Measurements from ENCODE around the gene APOBEC3C.
"Not testable (repeated sequence)": the region's sequence is repeated elsewhere in the genome, so short reads cannot be mapped to it uniquely, and the experiment has no call there.

Gene APOBEC3C

DNA sequence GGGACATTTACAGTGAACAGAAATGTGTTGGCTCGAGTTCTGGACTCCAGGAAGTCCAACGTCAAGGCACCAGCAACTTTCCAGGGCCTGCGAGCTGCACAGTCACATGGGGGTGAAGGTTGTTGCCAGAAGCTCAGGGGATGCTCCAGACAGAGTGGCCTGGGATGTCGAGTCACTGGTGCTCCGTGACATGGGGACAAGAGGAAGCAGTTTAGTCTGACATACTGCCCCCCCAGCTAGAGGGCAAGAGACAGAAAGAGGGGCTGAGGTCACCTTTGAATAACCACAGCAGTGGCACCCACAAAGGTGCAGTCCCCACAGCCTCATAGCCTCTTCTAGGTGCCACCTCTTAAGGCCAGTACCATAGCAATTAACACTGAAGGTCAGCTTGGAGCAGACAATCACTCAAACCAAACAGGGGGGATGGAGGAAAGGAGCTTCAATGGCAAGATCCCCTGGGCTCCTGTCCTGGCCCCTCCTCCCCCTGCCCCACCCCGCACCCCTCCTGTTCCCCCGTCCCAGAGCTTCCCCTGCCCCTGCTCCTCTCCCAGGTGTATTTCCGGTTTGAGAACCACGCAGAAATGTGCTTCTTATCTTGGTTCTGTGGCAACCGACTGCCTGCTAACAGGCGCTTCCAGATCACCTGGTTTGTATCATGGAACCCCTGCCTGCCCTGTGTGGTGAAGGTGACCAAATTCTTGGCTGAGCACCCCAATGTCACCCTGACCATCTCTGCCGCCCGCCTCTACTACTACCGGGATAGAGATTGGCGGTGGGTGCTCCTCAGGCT is 10.7 kb downstream of the APOBEC3C start:
- DNase-seq: no peak

DNA sequence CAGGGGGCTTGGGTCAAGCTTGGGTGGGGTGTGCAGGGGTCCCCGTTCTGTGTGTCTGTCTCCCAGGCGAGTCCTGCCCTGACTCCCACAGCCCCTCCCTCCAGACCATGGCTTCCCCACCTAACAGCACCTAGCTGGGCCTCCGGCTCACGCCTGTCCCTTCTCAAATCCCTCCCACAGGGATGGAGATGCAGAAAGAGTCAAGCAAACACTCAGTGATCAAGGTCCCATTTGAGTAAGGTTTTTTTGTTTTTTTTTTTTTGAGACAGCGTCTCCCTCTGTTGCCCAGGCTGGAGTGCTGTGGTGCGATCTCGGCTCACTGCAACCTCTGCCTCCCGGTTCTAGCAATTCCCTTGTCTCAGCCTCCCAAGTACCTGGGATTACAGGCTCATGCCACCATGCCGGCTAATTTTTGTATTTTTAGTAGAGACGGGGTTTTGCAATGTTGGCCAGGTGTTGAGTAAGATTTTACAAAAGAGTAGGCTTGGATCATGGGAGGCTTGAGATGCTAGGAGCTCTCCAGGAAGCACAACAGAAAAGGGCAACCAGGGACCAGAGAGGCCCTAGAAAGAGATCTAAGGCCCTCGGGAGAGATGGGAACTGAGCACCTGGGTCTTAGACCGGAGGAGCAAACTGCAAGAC is 12.6 kb downstream of the APOBEC3C start:
- no peak for DNase-seq

DNA sequence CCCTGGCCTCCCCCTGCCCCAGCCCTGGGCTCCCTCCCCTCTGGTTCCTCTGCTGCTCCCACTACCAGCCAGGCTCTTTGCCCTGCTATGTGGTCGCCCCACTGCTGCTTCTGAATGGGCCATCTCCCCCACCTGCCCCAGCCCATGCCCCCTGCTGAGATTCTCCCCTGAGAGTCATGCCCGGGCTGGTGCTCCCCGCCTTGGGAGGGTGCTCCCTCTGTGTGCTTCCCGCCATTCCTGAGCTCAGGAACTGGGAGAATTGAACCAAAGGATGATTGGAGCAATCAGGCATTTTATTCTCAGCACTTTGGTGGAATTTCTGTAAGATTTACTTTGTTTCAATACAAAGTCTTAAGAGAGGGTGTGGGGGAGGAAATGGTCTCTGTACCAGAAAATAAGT is 13.7 kb downstream of the APOBEC3C start:
- DNase-seq: no peak

DNA sequence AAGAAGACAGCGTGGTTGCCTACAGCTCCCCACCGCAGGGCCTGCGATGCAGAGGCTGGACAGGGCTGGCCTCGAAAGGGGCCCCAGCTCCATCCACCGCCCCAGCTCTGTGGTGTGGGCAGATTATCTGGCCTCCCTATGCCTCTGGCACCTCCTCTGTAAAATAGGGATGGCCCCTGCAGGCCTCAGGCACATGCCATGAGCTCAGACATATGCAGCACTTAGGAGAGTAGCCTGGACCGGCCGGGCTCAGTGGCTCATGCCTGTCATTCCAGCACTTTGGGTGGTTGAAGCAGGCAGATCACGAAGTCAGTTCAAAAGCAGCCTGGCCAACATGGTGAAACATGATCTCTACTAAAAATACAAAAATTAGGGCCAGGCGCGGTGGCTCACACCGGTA is 14.2 kb downstream of the APOBEC3C start:
- DNase-seq: no peak

DNA sequence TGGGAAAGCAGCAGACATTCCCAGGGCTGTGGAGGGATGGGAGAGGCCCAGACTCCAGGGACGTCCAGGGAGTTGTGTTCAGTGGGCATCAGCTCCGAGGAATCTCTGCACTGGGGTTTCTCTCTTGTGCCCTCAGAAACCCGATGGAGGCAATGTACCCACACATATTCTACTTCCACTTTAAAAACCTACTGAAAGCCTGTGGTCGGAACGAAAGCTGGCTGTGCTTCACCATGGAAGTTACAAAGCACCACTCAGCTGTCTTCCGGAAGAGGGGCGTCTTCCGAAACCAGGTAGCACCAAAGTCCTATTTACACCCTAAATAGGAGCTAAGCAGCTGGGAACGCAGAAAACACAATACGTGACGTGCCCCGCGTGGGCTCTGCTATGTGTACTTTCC is 15.2 kb downstream of the APOBEC3C start:
- DNase-seq: no peak

DNA sequence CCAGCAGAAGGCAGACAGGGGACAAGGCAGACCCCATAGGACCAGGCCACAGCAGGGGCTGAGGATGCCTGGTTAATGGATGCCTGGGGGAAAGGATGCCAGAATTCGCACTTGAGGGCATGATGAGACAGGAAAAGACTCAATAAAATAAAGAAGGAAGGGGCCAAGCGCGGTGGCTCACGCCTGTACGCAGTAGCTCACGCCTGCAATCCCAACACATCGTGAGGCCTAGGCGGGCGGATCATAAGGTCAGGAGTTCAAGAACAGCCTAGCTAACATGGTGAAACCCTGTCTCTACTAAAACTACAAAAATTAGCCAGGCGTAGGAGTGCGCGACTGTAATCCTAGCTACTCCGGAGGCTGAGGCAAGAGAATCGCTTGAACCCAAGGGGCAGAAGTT is 16.6 kb downstream of the APOBEC3C start:
- DNase-seq: no peak

DNA sequence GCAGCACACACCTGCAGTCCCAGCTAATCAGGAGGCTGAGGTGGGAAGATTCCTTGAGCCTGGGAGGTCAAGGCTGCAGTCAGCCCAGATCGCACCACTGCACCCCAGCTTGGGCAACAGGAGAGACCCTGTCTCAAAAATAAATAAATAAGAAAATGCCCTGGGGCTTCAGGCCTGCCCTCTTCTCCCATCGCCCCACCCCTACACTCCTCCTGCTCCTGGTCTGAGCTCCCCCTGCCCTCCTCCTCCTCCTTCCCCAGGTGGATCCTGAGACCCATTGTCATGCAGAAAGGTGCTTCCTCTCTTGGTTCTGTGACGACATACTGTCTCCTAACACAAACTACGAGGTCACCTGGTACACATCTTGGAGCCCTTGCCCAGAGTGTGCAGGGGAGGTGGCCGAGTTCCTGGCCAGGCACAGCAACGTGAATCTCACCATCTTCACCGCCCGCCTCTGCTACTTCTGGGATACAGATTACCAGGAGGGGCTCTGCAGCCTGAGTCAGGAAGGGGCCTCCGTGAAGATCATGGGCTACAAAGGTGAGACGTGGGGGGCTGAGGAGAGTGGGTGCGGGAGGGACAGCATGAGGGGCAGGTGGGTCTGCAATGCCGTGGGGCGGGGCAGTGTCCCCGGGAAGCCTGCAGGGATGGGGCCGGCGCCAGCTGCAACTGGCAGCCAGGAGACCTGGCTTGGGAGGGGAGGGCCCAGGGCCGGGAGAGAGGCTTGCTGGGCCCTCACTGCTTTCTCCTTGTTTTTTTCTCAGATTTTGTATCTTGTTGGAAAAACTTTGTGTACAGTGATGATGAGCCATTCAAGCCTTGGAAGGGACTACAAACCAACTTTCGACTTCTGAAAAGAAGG is 17.6 kb downstream of the APOBEC3C start:
- not testable (repeated sequence) for DNase-seq

DNA sequence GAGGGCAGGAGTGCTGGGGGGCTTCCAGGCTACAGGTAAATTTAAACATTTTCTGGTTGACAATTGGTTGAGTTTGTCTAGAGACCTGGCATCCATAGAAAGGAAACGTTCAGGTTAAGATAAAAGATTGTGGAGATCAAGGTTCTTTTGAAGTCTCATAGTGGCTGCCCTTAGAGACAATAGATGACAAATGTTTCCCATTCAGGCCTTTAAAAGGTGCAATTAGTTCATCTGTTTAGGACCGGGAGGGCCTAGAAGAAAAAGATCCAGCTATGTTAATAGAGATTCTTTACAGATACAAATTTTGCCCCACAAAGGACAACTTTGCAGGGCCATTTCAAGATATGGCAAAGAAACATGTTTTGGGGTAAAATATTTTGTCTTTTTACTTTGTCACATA is 23.0 kb downstream of the APOBEC3C start:
- DNase-seq: not testable (repeated sequence)

DNA sequence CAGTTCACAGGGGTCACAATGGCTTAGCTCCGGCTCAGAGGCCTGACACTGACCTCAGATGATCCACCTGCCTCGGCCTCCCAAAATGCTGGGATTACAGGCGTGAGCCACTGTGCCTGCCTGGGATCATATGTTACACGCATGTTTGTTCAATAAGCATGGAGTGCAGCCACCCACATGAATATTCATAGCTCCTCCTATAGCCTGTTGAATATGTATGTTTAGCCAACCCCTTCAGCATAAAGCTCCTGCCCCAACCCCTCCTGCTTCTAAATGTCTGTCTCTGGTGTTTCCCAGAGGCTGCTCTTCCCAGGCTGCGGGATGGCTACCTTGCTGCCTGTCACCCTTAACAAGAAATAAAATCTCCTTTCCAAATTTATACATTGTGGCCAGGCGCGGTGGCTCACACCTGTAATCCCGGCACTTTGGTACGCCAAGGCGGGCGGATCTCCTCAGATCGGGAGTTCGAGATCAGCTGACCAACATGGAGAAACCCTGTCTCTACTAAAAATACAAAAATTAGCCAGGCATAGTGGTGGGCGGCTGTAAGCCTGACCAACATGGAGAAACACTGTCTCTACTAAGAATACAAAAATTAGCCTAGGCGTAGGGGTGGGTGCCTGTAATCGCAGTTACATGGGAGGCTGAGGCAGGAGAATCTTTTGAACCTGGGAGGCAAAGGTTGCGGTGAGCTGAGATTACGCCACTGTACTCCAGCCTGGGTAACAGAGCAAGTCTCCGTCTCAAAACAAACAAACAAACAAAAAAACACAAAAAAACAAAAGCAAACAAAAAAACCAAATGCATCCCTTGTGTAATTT is 25.5 kb downstream of the APOBEC3C start:
- DNase-seq: no peak

DNA sequence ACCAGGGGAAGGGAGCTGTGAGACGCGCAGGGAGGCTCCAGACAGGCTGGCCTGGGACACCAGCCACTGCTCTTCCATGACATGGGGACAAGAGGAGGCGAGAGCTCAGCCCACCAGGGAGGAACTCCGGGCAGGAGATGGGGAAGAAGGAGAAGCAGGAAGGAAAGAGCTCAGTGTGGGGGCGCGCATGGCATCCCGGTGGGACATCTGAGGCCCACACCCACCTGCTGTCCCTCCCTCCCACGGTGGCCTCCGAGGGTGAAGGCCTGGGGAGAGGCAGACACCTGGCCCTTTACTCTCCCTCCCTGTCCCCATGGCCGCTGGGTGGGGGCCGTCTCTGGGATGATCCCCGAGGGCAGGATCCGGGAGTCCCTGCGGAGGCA is 26.1 kb downstream of the APOBEC3C start:
- DNase-seq: not testable (repeated sequence)

DNA sequence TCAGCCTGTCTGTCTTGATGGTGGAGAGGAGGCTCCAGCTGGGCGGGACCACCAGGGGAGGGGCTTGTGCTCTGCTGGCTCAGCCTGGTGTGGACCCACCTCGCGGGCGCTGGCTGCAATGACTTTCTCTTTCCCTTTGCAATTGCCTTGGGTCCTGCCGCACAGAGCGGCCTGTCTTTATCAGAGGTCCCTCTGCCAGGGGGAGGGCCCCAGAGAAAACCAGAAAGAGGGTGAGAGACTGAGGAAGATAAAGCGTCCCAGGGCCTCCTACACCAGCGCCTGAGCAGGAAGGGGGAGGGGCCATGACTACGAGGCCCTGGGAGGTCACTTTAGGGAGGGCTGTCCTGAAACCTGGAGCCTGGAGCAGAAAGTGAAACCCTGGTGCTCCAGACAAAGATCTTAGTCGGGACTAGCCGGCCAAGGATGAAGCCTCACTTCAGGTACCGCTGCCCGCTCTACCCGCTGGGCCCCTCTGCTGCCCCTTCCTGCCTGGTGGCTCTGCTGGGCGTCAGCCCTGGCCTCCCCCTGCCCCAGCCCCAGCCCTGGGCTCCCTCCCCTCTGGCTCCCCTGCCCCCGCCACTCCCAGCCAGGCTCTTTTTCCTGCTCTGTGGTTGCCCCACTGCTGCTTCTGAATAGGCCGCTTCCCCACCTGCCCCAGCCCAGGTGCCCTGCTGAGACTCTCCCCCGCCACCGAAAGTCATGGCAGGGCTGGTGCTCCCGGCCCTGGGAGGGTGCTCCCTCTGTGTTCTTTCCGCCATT is 26.7 kb downstream of the APOBEC3C start, which contains the start of gene APOBEC3F:
Gene APOBEC3F (plus strand): TSS at position 327 of the 759 bp plus-strand sequence. CDS start 97 bp downstream, at position 424.
- DNase-seq: not testable (repeated sequence)

DNA sequence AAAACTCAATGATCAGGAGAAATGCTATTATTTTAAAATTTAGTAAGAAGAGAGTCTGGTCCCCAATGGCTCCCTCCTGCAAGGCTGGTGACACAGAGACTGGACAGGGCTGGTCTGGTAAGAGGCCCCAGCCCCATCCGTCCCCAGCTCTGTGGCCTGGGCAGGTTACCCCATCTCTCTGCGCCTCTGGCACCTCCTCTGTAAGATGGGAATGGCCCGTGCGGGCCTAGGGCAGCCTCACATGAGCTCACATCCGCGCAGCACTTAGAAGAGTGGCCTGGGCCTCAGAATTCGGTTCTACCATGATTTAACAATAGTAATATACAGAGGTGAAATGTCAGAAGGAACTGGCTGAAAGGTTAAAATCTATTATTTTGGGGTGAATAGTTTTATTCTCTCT is 27.9 kb downstream of the APOBEC3C start:
- no peak for DNase-seq

DNA sequence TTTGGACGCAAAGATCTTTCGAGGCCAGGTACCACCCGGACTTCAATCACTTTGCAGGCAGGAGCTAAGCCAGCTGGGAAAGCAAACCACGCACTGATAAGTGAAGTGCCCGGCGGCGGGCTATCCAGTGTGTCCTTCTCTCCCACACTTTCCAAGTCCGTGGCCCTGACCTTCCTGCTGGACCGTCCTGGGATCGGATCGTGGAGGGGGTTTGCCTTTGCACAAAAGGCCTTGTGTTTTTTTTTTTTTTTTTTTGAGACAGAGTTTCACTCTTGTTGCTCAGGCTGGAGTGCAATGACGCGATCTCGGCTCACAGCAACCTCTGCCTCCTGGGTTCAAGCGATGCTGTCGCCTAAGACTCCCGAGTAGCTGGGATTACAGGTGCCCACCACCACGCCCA is 29.0 kb downstream of the APOBEC3C start:
- DNase-seq: not testable (repeated sequence)

DNA sequence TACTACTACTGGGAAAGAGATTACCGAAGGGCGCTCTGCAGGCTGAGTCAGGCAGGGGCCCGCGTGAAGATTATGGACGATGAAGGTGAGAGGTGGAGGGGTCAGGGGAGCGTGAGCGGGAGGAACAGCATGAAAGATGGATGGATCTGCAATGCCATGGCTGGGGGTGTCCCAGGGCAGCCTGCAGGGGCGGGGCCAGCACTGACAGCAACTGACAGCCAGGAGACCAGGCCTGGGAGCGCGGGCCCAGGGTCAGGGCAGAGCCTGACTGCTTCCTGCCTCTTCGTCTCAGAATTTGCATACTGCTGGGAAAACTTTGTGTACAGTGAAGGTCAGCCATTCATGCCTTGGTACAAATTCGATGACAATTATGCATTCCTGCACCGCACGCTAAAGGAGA is 31.1 kb downstream of the APOBEC3C start:
- not testable (repeated sequence) for DNase-seq

DNA sequence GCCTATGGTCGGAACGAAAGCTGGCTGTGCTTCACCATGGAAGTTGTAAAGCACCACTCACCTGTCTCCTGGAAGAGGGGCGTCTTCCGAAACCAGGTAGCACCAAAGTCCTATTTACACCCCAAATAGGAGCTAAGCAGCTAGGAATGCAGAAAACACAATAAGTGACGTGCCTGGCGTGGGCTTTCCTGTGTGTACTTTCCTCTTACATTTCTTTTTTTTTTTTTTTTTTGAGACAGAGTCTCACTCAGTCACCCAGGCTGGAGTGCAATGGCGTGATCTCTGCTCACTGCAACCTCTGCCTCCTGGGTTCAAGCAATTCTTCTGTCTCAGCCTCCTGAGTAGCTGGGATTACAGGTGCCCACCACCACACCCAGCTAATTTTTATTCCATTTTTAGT is 35.4 kb downstream of the APOBEC3C start:
- not testable (repeated sequence) for DNase-seq

DNA sequence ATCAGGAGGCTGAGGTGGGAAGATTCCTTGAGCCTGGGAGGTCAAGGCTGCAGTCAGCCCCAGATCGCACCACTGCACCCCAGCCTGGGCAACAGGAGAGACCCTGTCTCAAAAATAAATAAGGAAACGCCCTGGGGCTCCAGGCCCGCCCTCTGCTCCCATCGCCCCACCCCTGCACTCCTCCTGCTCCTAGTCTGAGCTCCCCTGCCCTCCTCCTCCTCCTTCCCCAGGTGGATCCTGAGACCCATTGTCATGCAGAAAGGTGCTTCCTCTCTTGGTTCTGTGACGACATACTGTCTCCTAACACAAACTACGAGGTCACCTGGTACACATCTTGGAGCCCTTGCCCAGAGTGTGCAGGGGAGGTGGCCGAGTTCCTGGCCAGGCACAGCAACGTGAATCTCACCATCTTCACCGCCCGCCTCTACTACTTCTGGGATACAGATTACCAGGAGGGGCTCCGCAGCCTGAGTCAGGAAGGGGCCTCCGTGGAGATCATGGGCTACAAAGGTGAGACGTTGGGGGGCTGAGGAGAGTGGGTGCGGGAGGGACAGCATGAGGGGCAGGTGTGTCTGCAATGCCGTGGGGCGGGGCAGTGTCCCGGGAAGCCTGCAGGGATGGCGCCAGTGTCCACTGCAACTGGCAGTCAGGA is 37.9 kb downstream of the APOBEC3C start:
- not testable (repeated sequence) for DNase-seq

DNA sequence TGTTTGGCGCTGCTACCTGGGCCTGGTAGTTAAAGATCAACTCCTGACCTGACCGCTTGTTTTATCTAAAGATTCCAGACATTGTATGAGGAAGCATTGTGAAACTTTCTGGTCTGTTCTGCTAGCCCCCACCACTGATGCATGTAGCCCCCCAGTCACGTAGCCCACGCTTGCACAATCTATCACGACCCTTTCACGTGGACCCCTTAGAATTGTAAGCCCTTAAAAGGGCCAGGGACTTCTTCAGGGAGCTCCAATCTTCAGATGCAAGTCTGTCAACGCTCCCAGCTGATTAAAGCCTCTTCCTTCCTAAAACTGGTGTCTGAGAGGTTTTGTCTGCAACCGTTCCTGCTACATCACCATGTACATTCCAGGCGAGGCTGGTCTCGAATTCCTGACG is 41.6 kb downstream of the APOBEC3C start:
- DNase-seq: no peak

DNA sequence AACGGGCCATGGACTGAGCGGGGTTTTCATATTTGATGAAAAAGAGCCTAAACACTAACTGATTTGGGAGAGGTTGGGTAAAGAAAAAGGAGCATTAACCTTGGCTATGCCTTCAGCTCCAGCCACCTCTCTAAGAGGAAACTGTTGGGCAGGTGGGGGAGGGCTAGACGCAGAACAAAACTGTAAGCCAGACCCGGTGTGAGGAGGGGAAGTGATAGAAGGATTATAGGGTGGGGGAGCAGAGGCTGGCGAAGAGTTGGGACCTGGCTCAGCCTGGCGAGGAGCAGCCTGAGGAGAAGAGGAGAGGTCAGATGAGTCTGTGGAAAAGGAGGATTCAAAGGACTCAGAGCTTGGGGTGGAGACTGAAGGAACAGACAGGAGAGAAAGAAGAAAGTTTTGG is 47.2 kb downstream of the APOBEC3C start:
- DNase-seq: not testable (repeated sequence)

DNA sequence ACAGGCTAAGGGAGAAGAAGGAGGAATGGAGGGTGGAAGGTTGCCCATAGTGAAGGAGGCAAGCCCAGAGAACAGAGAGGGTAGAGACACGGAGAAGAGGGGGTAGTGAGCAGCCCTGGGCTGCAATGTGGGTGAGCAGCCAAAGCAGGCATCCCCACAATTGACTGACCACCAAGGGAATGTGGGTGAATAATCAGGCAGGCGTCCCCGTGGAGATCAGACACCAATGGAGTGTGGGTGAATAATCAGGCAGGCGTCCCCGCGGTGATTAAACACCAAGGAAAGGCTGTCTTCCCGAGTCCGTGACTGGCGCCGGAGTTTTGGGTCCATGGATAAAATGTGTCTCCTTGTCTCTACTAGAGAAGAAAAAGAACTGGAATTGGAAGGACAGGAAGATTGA is 47.9 kb downstream of the APOBEC3C start:
- not testable (repeated sequence) for DNase-seq

DNA sequence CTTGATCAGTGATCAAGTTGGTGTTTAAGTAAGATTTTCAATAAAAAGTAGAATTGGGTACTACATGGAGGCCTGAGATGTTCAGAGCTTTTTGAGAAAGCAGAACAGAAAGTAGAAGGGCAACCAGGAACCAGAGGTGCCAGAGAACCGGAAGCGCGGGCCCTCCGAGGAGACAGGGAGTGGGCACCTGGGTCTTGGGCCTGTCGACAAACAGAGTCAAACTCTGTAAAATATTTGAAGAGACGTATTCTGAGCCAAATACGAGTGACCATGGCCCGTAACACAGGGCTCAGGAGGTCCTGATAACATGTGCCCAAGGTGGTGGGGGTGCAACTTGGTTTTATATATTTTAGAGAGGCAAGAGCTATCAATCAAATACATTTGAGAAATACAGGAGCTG is 49.8 kb downstream of the APOBEC3C start:
- DNase-seq: not testable (repeated sequence)

Measured in activated naive CD4-positive, alpha-beta T cell (primary cell).